SK-N-SH treated with all-trans-retinoic acid at 6 μM for 48 hours (cell line): ENCODE measurements around the gene TIGD4.
A peak's percentile ranks its signal among the peaks of the same experiment; 100 is the strongest.

ENCODE experiments used
- ATAC-seq: fragments of 200-7000 bp; cut with Tn5 transposase; 3 replicates; pipeline ENCODE4 v1.9.1; 2020; ENCODE audit warnings: mild to moderate bottlenecking, moderate library complexity
- BACH2 ChIP-seq: fragments of 250-450 bp; sonication (Bioruptor Pico); IDR thresholded peaks from 2 replicates; pipeline ENCODE4 v1.9.0; 2021; ENCODE audit warnings: mild to moderate bottlenecking, borderline replicate concordance
- CSDC2 ChIP-seq: fragments of 250-450 bp; sonication (Bioruptor Pico); IDR thresholded peaks from 2 replicates; pipeline ENCODE4 v1.5.0; 2020; ENCODE audit warnings: mild to moderate bottlenecking, moderate library complexity
- ESRRG ChIP-seq: fragments of 250-450 bp; sonication (Bioruptor Pico); IDR thresholded peaks from 2 replicates; pipeline ENCODE4 v1.6.1; 2021; ENCODE audit warnings: mild to moderate bottlenecking
- GLIS3 ChIP-seq: fragments of 250-450 bp; sonication (Bioruptor Pico); IDR thresholded peaks from 2 replicates; pipeline ENCODE4 v1.5.0; 2020; ENCODE audit warnings: mild to moderate bottlenecking, moderate library complexity
- ISL1 ChIP-seq: fragments of 250-450 bp; sonication (Bioruptor Pico); IDR thresholded peaks from 2 replicates; pipeline ENCODE4 v2.1.2; 2022; ENCODE audit warnings: mild to moderate bottlenecking, moderate library complexity
- OSR1 ChIP-seq: fragments of 250-450 bp; sonication (Bioruptor Pico); IDR thresholded peaks from 2 replicates; pipeline ENCODE4 v1.8.0; 2022; ENCODE audit warnings: moderate library complexity, mild to moderate bottlenecking, inconsistent platforms
- POU6F1 ChIP-seq: fragments of 250-450 bp; sonication (Bioruptor Pico); IDR thresholded peaks from 2 replicates; pipeline ENCODE4 v1.8.0; 2021; ENCODE audit warnings: low read depth, mild to moderate bottlenecking, moderate library complexity, borderline replicate concordance
- PPARA ChIP-seq: fragments of 250-450 bp; sonication (Bioruptor Pico); IDR thresholded peaks from 2 replicates; pipeline ENCODE4 v1.5.0; 2020; ENCODE audit warnings: mild to moderate bottlenecking, borderline replicate concordance
- RARB ChIP-seq: fragments of 250-450 bp; sonication (Bioruptor Pico); IDR thresholded peaks from 2 replicates; pipeline ENCODE4 v1.8.0; 2021; ENCODE audit warnings: mild to moderate bottlenecking, moderate library complexity
- SNAI2 ChIP-seq: fragments of 250-450 bp; sonication (Bioruptor Pico); IDR thresholded peaks from 2 replicates; pipeline ENCODE4 v1.5.0; 2020; ENCODE audit warnings: mild to moderate bottlenecking, moderate library complexity
- TCF4 ChIP-seq: fragments of 250-450 bp; sonication (Bioruptor Pico); IDR thresholded peaks from 2 replicates; pipeline ENCODE4 v1.8.0; 2021; ENCODE audit warnings: mild to moderate bottlenecking, moderate library complexity, borderline replicate concordance
- TOX ChIP-seq: fragments of 250-450 bp; sonication (Bioruptor Pico); IDR thresholded peaks from 2 replicates; pipeline ENCODE4 v1.8.0; 2021; ENCODE audit warnings: mild to moderate bottlenecking, moderate library complexity, borderline replicate concordance
- ZC3H10 ChIP-seq: fragments of 250-450 bp; sonication (Bioruptor Pico); IDR thresholded peaks from 2 replicates; pipeline ENCODE4 v1.5.1; 2021; ENCODE audit warnings: mild to moderate bottlenecking, moderate library complexity
- ZFP3 ChIP-seq: fragments of 250-450 bp; sonication (Bioruptor Pico); IDR thresholded peaks from 2 replicates; pipeline ENCODE4 v1.5.0; 2020; ENCODE audit warnings: mild to moderate bottlenecking, moderate library complexity
- ZFP30 ChIP-seq: fragments of 450-650 bp; formaldehyde crosslinking; IDR thresholded peaks from 2 replicates; pipeline ENCODE4 v1.5.0; 2022; ENCODE audit warnings: mild to moderate bottlenecking, moderate library complexity
- ZNF565 ChIP-seq: fragments of 450-650 bp; formaldehyde crosslinking; conservative IDR thresholded peaks from 2 replicates; pipeline ENCODE4 v1.5.0; 2020; ENCODE audit warnings: low read depth, mild to moderate bottlenecking, moderate library complexity
- ZNF70 ChIP-seq: fragments of 450-650 bp; formaldehyde crosslinking; IDR thresholded peaks from 2 replicates; pipeline ENCODE4 v1.5.0; 2020; ENCODE audit warnings: mild to moderate bottlenecking, moderate library complexity
- ZNF8 ChIP-seq: fragments of 450-650 bp; formaldehyde crosslinking; IDR thresholded peaks from 2 replicates; pipeline ENCODE4 v1.5.0; 2020; ENCODE audit warnings: mild to moderate bottlenecking, moderate library complexity
- TF ChIP-seq, protein P1 (sequence below): fragments of 250-450 bp; sonication (Bioruptor Pico); IDR thresholded peaks from 2 replicates; pipeline ENCODE4 v1.5.1; 2021; ENCODE audit warnings: mild to moderate bottlenecking, moderate library complexity
- TF ChIP-seq, protein P2 (sequence below): fragments of 250-450 bp; sonication (Bioruptor Pico); IDR thresholded peaks from 2 replicates; pipeline ENCODE4 v1.5.0; 2020; ENCODE audit warnings: mild to moderate bottlenecking, moderate library complexity
- TF ChIP-seq, protein P3 (sequence below): fragments of 250-450 bp; sonication (Bioruptor Pico); IDR thresholded peaks from 2 replicates; pipeline ENCODE4 v1.8.0; 2020; ENCODE audit warnings: mild to moderate bottlenecking, moderate library complexity, borderline replicate concordance
- TF ChIP-seq, protein P4 (sequence below): fragments of 250-450 bp; sonication (Bioruptor Pico); IDR thresholded peaks from 2 replicates; pipeline ENCODE4 v1.5.1; 2020; ENCODE audit warnings: low read depth, mild to moderate bottlenecking, moderate library complexity

The TIGD4 gene

DNA sequence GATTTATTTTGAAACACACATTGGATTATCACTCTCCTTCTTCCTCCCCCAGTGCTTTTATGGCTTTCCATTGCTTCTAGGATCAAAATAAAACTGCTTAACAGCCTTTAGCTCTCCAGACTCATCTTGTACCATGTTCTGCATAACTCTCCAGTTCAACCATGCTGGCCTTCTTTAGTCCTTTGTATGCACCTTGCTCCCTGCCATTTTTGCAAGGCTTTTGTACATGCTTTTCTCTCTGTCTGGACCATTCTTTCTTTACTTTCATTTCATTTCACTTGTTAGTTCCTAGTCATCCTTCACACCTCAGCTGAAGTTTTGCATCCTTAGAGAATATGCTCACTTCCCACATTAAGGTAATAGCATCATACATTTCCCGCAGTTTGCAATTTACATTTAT, 7.1 kb upstream of the TIGD4 start:
- no peak for TF ChIP-seq GLIS3
- TF ChIP-seq, protein P1, sequence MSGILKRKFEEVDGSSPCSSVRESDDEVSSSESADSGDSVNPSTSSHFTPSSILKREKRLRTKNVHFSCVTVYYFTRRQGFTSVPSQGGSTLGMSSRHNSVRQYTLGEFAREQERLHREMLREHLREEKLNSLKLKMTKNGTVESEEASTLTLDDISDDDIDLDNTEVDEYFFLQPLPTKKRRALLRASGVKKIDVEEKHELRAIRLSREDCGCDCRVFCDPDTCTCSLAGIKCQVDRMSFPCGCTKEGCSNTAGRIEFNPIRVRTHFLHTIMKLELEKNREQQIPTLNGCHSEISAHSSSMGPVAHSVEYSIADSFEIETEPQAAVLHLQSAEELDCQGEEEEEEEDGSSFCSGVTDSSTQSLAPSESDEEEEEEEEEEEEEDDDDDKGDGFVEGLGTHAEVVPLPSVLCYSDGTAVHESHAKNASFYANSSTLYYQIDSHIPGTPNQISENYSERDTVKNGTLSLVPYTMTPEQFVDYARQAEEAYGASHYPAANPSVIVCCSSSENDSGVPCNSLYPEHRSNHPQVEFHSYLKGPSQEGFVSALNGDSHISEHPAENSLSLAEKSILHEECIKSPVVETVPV (CRISPR knock-in tag): no peak
- TF ChIP-seq SNAI2 (CRISPR knock-in tag): no peak
- no peak for TF ChIP-seq POU6F1 (CRISPR knock-in tag)
- TF ChIP-seq, protein P2, sequence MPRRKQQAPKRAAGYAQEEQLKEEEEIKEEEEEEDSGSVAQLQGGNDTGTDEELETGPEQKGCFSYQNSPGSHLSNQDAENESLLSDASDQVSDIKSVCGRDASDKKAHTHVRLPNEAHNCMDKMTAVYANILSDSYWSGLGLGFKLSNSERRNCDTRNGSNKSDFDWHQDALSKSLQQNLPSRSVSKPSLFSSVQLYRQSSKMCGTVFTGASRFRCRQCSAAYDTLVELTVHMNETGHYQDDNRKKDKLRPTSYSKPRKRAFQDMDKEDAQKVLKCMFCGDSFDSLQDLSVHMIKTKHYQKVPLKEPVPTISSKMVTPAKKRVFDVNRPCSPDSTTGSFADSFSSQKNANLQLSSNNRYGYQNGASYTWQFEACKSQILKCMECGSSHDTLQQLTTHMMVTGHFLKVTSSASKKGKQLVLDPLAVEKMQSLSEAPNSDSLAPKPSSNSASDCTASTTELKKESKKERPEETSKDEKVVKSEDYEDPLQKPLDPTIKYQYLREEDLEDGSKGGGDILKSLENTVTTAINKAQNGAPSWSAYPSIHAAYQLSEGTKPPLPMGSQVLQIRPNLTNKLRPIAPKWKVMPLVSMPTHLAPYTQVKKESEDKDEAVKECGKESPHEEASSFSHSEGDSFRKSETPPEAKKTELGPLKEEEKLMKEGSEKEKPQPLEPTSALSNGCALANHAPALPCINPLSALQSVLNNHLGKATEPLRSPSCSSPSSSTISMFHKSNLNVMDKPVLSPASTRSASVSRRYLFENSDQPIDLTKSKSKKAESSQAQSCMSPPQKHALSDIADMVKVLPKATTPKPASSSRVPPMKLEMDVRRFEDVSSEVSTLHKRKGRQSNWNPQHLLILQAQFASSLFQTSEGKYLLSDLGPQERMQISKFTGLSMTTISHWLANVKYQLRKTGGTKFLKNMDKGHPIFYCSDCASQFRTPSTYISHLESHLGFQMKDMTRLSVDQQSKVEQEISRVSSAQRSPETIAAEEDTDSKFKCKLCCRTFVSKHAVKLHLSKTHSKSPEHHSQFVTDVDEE (CRISPR knock-in tag): no peak
- no peak for TF ChIP-seq ZC3H10
- TF ChIP-seq, protein P3, sequence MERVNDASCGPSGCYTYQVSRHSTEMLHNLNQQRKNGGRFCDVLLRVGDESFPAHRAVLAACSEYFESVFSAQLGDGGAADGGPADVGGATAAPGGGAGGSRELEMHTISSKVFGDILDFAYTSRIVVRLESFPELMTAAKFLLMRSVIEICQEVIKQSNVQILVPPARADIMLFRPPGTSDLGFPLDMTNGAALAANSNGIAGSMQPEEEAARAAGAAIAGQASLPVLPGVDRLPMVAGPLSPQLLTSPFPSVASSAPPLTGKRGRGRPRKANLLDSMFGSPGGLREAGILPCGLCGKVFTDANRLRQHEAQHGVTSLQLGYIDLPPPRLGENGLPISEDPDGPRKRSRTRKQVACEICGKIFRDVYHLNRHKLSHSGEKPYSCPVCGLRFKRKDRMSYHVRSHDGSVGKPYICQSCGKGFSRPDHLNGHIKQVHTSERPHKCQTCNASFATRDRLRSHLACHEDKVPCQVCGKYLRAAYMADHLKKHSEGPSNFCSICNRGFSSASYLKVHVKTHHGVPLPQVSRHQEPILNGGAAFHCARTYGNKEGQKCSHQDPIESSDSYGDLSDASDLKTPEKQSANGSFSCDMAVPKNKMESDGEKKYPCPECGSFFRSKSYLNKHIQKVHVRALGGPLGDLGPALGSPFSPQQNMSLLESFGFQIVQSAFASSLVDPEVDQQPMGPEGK (CRISPR knock-in tag): no peak
- TF ChIP-seq TOX: no peak
- no peak for TF ChIP-seq RARB (CRISPR knock-in tag)
- no peak for TF ChIP-seq BACH2
- no peak for TF ChIP-seq ZFP3 (CRISPR knock-in tag)
- no peak for TF ChIP-seq TCF4 (CRISPR knock-in tag)
- no peak for TF ChIP-seq ZNF70 (CRISPR knock-in tag)
- no peak for TF ChIP-seq ZNF8 (CRISPR knock-in tag)
- TF ChIP-seq CSDC2: no peak
- TF ChIP-seq OSR1: no peak
- no peak for TF ChIP-seq ESRRG (CRISPR knock-in tag)
- no peak for TF ChIP-seq ISL1 (CRISPR knock-in tag)
- TF ChIP-seq PPARA (CRISPR knock-in tag): no peak
- no peak for TF ChIP-seq ZFP30 (CRISPR knock-in tag)
- TF ChIP-seq, all 23 proteins: peak for 0
- ATAC-seq: no peak

- peak; percentile 35; the same call in 2 of the 3 replicates for ATAC-seq
- no peak for TF ChIP-seq ZFP3 (CRISPR knock-in tag)
- no peak for TF ChIP-seq CSDC2
- TF ChIP-seq ZNF565 (CRISPR knock-in tag): no peak
- TF ChIP-seq, protein P1 (CRISPR knock-in tag): no peak
- TF ChIP-seq TCF4 (CRISPR knock-in tag): no peak
- TF ChIP-seq, protein P3 (CRISPR knock-in tag): no peak
- TF ChIP-seq, protein P2 (CRISPR knock-in tag): no peak
- TF ChIP-seq PPARA (CRISPR knock-in tag): no peak
- no peak for TF ChIP-seq OSR1
- TF ChIP-seq GLIS3: no peak
- no peak for TF ChIP-seq RARB (CRISPR knock-in tag)
- TF ChIP-seq ZFP30 (CRISPR knock-in tag): no peak
- no peak for TF ChIP-seq ZNF8 (CRISPR knock-in tag)
- TF ChIP-seq ZNF70 (CRISPR knock-in tag): no peak
- TF ChIP-seq SNAI2 (CRISPR knock-in tag): no peak
- TF ChIP-seq, protein P4, sequence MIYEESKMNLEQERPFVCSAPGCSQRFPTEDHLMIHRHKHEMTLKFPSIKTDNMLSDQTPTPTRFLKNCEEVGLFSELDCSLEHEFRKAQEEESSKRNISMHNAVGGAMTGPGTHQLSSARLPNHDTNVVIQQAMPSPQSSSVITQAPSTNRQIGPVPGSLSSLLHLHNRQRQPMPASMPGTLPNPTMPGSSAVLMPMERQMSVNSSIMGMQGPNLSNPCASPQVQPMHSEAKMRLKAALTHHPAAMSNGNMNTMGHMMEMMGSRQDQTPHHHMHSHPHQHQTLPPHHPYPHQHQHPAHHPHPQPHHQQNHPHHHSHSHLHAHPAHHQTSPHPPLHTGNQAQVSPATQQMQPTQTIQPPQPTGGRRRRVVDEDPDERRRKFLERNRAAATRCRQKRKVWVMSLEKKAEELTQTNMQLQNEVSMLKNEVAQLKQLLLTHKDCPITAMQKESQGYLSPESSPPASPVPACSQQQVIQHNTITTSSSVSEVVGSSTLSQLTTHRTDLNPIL (CRISPR knock-in tag): no peak
Observed at GRCh38 chr4:152785639-152786615, 6.4 kb upstream of the TIGD4 start.
